ENCODE data around the gene TRAPPC11. TPM values are rescaled to one million over a fixed set of nuclear protein-coding genes. Genes with fewer than 3 reads are reported as not detected.

Gene TRAPPC11
- total and polyA plus RNA-seq, 2 of the 13 experiments (the other 11 are each of a cell fraction or from before 2014, with no cell fraction given), result 18.0 to 23.2 TPM

- TF ChIP-seq TERF1 (CRISPR knock-in tag; IDR thresholded peaks at IDR 0.05) (no peak), NFKB2 (CRISPR knock-in tag; IDR thresholded peaks at IDR 0.05; ENCODE audit: borderline replicate concordance) (no peak), ATF2 (CRISPR knock-in tag; IDR thresholded peaks at IDR 0.05) (peak; percentile 57; the same call in 1 of the 2 replicates), SRSF1 (optimal IDR thresholded peaks at IDR 0.05; ENCODE audit: low read depth, low read length) (no peak), FOXJ3 (CRISPR knock-in tag; IDR thresholded peaks at IDR 0.05; ENCODE audit: borderline replicate concordance) (peak; percentile 78; the same call in 1 of the 2 replicates), ZUFSP (CRISPR knock-in tag; IDR thresholded peaks at IDR 0.05; ENCODE audit: borderline replicate concordance) (no peak), MIER3 (CRISPR knock-in tag; IDR thresholded peaks at IDR 0.05; ENCODE audit: borderline replicate concordance) (peak; percentile 82; the same call in 1 of the 2 replicates), ZGPAT (CRISPR knock-in tag; IDR thresholded peaks at IDR 0.05) (peak; percentile 32; the same call in 1 of the 2 replicates), ZNF501 (CRISPR knock-in tag; IDR thresholded peaks at IDR 0.05) (no peak), PREB (CRISPR knock-in tag; IDR thresholded peaks at IDR 0.05) (no peak), ZNF75D (CRISPR knock-in tag; IDR thresholded peaks at IDR 0.05; ENCODE audit: borderline replicate concordance) (no peak), NR1H2 (CRISPR knock-in tag; IDR thresholded peaks at IDR 0.05; ENCODE audit: borderline replicate concordance, low read depth) (no peak), MTF2 (CRISPR knock-in tag; IDR thresholded peaks at IDR 0.05; ENCODE audit: borderline replicate concordance) (no peak), ETV5 (CRISPR knock-in tag; IDR thresholded peaks at IDR 0.05; ENCODE audit: borderline replicate concordance) (peak; percentile 70; the same call in 1 of the 2 replicates), STAT6 (CRISPR knock-in tag; IDR thresholded peaks at IDR 0.05; ENCODE audit: borderline replicate concordance) (no peak), ZNF205 (CRISPR knock-in tag; IDR thresholded peaks at IDR 0.05) (no peak), KMT2B (CRISPR knock-in tag; IDR thresholded peaks at IDR 0.05) (no peak)
Observed at GRCh38 chr4:183618681-183619080, 40.4 kb upstream of the TRAPPC11 start (continued).
